ENCODE results near the gene CNGB1. TPM values are rescaled to one million over a fixed set of nuclear protein-coding genes. Genes with fewer than 3 reads are reported as not detected.
"Not testable (repeated sequence)": the region's sequence is repeated elsewhere in the genome, so short reads cannot be mapped to it uniquely, and the experiment has no call there.

CNGB1 gene
- total RNA-seq, 2 experiments from 2014 or later, result not detected

DNA sequence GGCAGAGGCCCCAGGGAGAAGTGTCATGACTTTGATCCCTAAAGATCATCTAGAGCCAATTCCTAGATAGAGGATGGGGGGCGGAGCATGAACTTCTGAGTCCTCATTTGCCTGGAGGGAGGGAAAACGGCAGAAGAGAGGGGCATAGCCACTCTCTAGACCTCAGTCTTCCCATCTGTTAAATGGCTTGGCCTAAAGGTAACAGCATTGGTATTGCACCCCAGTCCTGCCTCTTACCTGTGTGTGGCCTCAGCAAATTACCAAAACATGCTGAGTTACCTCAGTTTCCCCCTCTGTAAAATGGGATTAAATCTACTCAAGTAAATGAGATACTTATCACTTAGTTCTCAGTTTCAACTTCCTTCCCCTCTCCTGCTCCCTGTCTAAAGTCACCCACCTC lies 47.5 kb downstream of the CNGB1 start:
- Mint-ChIP-seq H3K4me1 (no peaks in the 10 kb centered on the region), H3K27ac (no peak overlapping the region), H3K4me3 (no peak overlapping the region), H3K9me3 (no peaks in the 10 kb centered on the region), H3K27me3 (peaks cover 6% of the 10 kb centered on the region), H3K36me3 (ENCODE audit: low read depth) (no peaks in the 10 kb centered on the region)
- CTCF ChIA-PET, result no interaction called here
- POLR2A ChIA-PET, result no interaction called here
- no peak for DNase-seq

DNA sequence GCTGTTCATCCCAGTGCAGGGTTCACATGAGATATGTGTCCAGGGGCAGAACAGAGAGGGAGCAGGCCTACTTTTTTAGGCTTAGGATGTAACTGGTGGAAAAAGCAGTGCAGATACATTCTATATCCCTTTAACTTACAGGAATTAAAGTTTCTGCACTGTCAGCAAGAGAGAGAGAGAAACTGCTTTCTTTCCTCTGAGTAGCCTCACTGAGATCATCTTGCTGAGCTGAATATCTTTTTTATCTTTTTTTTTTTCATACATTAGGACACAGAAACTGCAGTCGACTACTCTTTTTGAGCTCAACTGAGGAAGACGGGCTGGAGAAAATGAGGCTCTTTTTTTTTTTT lies 50.1 kb downstream of the CNGB1 start:
- POLR2A ChIA-PET, result no interaction called here
- DNase-seq, result no peak

DNA sequence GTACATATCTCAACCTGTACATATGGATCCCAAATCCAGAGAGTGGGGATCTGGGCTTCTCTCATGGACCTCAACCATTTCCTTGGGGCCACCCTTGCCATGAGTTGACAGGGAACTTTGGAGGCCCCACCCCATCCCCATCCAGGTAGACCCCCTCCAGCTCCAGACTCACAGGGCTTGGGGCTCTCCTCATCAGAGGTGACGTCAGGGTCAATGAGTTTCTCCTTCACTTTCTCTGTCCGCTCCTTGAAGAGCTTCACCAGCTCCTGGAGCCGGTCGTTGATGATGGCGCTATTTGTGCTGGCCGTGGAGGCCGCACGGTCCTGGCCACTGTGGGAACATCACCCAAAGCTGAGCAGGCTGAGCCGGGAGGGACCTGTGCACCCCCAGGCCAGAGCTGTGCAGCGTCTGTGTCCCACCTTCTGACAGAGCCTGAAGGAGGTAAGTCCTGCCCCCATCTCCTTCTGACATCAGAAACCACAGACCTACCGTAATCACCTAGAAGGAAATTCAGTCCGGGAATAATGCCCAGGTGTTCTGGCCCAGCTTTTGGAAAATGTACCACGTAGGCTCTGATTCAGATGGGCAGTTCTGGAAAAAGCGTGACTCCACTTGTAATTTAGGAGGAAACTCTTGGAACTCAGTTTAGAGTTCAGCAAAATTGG lies 50.6 kb downstream of the CNGB1 start:
- H3K27me3 Mint-ChIP-seq, result no peaks in the 10 kb centered on the region
- POLR2A ChIA-PET, result no interaction called here
- H3K27ac Mint-ChIP-seq, result no peak overlapping the region
- H3K36me3 Mint-ChIP-seq (ENCODE audit: low read depth), result no peaks in the 10 kb centered on the region
- H3K4me1 Mint-ChIP-seq, result no peaks in the 10 kb centered on the region
- no peak overlapping the region for H3K4me3 Mint-ChIP-seq
- CTCF ChIA-PET, result no interaction called here
- no peaks in the 10 kb centered on the region for H3K9me3 Mint-ChIP-seq
- DNase-seq, result no peak

More for the DNA sequence above, 50.1 kb downstream of the CNGB1 start:
- no peaks in the 10 kb centered on the region for H3K27me3 Mint-ChIP-seq
- H3K4me1 Mint-ChIP-seq, result no peaks in the 10 kb centered on the region
- no peak overlapping the region for H3K27ac Mint-ChIP-seq
- CTCF ChIA-PET, result no interaction called here
- H3K4me3 Mint-ChIP-seq, result no peak overlapping the region
- H3K9me3 Mint-ChIP-seq, result no peaks in the 10 kb centered on the region
- no peaks in the 10 kb centered on the region for H3K36me3 Mint-ChIP-seq (ENCODE audit: low read depth)

DNA sequence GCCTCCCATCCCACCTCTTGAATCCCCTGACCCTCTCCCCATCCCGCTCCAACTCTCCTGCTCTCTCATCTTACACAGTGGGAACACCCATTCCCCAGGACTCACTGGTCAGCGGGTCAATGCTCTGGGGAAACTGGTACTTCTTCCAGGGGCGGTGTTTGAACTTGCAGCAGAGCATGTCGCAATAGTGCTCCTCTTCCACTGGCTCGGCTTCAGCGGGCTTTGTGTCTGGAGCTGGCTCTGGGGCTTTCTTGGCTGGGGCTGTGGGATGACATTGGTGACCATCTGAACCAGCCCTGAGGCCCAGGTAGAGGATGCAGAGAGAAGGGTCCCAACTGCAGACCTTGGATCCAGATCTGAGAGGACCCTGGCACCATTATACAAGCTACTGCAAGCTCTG lies 51.9 kb downstream of the CNGB1 start:
- no peak for DNase-seq
- H3K4me1 Mint-ChIP-seq, result no peaks in the 10 kb centered on the region
- no peaks in the 10 kb centered on the region for H3K27me3 Mint-ChIP-seq
- POLR2A ChIA-PET, result no interaction called here
- no peaks in the 10 kb centered on the region for H3K36me3 Mint-ChIP-seq (ENCODE audit: low read depth)
- CTCF ChIA-PET, result no interaction called here
- H3K27ac Mint-ChIP-seq, result no peak overlapping the region
- H3K4me3 Mint-ChIP-seq, result no peak overlapping the region
- no peaks in the 10 kb centered on the region for H3K9me3 Mint-ChIP-seq

DNA sequence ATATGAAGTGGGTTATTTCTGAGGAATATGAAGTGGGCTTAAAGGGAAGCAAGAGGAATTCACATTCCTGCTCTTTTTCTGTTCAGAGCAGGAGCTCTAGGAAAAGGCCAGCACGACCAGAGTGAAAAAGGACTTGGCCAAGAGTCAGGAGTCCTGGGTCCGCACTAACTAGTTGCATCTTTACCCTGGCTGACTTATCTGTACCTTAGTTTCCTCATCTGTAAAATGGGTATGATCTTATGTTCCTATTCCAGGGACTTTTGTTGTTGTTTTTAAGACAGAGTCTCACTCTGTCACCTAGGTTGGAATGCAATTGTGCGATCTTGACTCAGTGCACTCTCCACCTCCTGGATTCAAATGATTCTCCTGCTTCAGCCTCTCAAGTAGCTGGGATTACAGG lies 52.5 kb downstream of the CNGB1 start:
- no peak for DNase-seq
- H3K4me3 Mint-ChIP-seq, result no peak overlapping the region
- no peak overlapping the region for H3K27ac Mint-ChIP-seq
- no peaks in the 10 kb centered on the region for H3K4me1 Mint-ChIP-seq
- POLR2A ChIA-PET, result no interaction called here
- no peaks in the 10 kb centered on the region for H3K27me3 Mint-ChIP-seq
- H3K9me3 Mint-ChIP-seq, result no peaks in the 10 kb centered on the region
- H3K36me3 Mint-ChIP-seq (ENCODE audit: low read depth), result no peaks in the 10 kb centered on the region
- CTCF ChIA-PET, result no interaction called here

DNA sequence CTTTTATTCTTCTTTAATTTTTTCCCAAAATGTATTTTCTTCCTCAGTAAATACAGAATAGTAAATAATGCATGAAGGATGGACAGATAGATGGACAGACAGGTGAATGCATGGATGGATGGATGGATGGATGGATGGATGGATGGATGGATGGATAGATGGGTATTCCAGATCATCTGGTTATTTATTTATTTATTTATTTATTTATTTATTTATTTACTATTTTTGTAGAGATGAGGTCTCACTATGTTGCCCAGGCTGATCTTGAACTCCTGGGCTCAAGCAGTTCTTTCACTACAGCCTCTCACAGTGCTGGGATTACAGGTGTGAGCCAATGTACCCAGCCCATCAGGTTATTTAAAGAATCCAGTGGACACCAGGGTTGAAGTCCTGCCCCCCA lies 53.0 kb downstream of the CNGB1 start:
- H3K4me1 Mint-ChIP-seq; H3K36me3 Mint-ChIP-seq (ENCODE audit: low read depth); CTCF ChIA-PET; H3K9me3 Mint-ChIP-seq; H3K27ac Mint-ChIP-seq; H3K27me3 Mint-ChIP-seq; DNase-seq; POLR2A ChIA-PET; H3K4me3 Mint-ChIP-seq: not testable (repeated sequence)

DNA sequence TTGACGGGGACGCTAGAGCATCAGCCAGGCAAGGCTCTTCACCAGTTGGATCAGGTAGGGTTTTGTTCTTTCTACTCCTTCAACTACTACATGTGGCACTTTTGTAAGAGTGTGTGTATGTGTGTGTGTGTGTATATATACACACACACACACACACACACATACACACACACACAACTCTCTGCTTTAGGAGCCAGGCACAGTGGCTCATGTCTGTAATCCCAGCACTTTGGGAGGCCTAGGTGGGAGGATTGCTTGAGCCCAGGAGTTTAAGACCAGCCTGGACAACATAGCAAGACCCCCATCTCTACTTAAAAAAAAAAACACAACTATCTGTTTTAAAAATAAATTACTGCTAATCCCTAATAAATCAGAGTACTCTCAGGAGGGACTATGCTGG lies 53.4 kb downstream of the CNGB1 start:
- H3K27me3 Mint-ChIP-seq; CTCF ChIA-PET; H3K9me3 Mint-ChIP-seq; H3K27ac Mint-ChIP-seq; POLR2A ChIA-PET; DNase-seq; H3K36me3 Mint-ChIP-seq (ENCODE audit: low read depth); H3K4me3 Mint-ChIP-seq; H3K4me1 Mint-ChIP-seq: not testable (repeated sequence)

DNA sequence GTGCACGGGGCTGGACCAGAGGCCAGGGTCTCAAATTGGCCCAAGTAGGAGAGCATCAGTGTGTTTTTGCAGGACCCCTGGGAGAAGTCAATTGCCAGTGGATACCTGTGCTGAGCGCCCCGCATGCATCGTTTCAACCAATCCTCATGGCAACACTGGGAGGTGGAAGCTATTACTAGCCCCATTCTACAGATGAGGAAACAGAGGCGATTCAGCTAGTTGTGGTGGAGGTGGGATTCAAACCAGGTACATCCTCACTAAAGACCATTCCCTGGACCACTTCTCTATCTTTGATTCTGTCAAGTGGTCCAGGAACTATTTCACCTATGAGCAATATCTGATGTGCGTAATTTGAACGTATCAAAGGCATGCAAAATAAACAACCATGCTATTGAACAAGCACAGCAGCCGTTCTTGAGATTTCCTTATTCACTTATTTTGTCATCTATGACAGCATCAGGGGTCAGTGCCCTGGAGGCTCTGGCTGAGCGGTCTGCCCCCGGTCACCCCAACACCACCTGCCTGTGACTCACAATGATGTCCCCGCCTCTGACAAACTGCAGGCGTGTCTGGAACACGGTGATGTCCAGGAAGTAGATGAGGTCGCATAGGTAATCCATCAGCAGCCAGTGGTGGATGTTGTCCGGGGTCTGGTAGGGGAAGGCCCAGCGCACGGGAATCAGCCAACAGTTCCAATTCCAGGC lies 54.0 kb downstream of the CNGB1 start:
- Mint-ChIP-seq H3K27me3 (peaks cover 3% of the 10 kb centered on the region), H3K36me3 (ENCODE audit: low read depth) (no peaks in the 10 kb centered on the region), H3K9me3 (no peaks in the 10 kb centered on the region), H3K4me3 (no peak overlapping the region), H3K27ac (no peak overlapping the region), H3K4me1 (no peaks in the 10 kb centered on the region)
- ChIA-PET POLR2A (no interaction called here), CTCF (no interaction called here)
- no peak for DNase-seq

DNA sequence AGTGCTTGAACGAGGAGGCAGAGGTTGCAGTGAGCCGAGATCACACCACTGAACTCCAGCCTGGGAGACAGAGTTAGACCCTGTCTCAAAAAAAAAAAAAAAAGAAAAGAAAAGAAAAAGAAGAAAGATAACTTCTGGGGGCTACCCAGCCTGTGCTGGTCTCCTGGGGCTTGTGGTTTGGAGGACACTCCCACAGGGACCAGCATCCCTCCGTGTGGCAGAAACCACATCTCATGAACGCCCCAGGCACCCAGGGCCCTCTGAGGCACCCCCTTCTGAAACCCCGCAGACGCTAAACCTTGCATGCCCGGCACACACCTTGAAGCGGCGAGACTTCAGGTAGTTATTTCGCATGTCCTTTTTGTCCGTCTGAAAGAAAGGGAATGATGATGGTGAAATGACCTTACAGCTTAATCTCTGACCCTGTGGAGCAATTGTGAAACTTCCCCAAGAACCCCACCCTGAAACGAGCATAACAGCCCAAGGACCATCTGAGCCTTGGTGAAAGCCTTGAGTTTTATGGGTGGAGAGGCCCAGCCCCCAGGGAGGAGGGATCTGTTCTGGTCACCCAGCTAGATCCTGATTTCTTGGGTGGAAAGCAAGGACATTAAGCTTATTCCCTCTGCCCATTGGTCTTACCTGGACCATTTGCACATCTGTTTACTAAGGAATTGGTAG lies 55.0 kb downstream of the CNGB1 start:
- CTCF ChIA-PET, result no interaction called here
- Mint-ChIP-seq H3K9me3 (no peaks in the 10 kb centered on the region), H3K4me1 (no peaks in the 10 kb centered on the region), H3K36me3 (ENCODE audit: low read depth) (no peaks in the 10 kb centered on the region), H3K27me3 (peaks cover 3% of the 10 kb centered on the region), H3K27ac (no peak overlapping the region), H3K4me3 (no peak overlapping the region)
- no peak for DNase-seq
- POLR2A ChIA-PET, result no interaction called here

DNA sequence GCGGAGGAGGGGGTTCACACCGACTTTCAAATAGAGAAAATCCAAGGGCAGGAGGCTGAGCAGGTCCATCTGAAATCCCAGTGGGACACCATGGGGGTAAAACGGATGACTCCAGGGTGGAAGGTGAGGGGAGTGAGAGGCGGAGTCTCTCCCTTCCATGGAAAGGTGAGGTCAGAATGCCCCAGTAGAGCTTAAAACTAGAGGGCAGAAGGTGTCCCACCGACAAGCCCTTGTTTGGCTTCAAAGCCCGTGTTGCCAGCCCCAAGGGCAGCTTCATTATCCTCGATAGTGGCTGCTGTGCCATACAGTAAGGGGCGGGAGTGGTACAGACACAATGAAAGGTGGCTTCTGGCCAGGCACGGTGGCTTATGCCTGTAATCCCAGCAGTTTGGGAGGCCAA lies 55.7 kb downstream of the CNGB1 start:
- no peak overlapping the region for H3K27ac Mint-ChIP-seq
- POLR2A ChIA-PET, result no interaction called here
- no peaks in the 10 kb centered on the region for H3K4me1 Mint-ChIP-seq
- peaks cover 3% of the 10 kb centered on the region for H3K27me3 Mint-ChIP-seq
- no peak for DNase-seq
- H3K36me3 Mint-ChIP-seq (ENCODE audit: low read depth), result no peaks in the 10 kb centered on the region
- no peak overlapping the region for H3K4me3 Mint-ChIP-seq
- no peaks in the 10 kb centered on the region for H3K9me3 Mint-ChIP-seq
- CTCF ChIA-PET, result no interaction called here

DNA sequence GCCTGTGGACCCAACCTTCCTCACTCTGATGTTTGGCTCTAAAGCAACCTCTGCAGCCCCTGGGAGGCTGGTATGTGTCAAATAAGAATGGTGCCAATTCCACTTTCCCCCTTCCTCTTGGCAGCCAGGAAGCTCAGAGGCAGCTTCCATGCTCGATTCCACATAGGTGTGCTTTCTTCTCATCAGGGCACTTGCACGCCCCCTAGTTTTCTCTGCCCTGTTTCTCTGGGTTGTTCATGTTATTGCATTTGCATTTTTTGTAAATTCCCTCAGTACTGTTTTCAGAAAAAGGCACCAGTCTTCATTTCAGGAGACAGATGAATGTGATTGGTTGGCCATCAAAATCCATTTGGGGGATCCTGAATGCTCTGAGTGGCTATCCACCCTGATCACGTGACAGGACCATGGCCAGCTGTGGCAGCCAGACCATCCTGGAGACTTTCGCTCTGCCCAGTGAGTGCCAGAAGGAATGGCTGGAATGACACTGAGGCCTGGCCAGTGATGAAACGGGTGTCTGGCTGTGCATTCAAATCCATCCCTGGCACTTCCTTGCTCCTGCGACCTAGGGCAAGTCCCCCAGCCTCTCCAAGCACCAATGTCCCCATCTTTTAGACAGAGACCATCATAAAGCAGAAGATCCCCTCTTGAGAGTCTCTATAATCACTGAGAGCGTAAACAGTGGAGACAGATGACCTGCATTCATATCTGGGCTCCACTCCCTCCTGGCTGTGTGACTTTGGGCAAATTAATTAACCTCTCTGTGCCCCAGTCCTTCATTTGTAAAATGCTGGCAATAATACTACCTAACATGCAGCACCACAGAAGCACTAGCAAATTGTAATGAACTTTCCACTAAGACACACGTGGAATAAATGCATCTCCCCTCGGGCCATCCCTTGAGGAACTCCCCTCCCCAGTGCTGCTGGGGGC lies 56.4 kb downstream of the CNGB1 start:
- no peaks in the 10 kb centered on the region for H3K36me3 Mint-ChIP-seq (ENCODE audit: low read depth)
- H3K27me3 Mint-ChIP-seq, result peaks cover 3% of the 10 kb centered on the region
- no peaks in the 10 kb centered on the region for H3K4me1 Mint-ChIP-seq
- POLR2A ChIA-PET, result no interaction called here
- no peak for DNase-seq
- no peaks in the 10 kb centered on the region for H3K9me3 Mint-ChIP-seq
- H3K4me3 Mint-ChIP-seq, result no peak overlapping the region
- CTCF ChIA-PET, result no interaction called here
- no peak overlapping the region for H3K27ac Mint-ChIP-seq

DNA sequence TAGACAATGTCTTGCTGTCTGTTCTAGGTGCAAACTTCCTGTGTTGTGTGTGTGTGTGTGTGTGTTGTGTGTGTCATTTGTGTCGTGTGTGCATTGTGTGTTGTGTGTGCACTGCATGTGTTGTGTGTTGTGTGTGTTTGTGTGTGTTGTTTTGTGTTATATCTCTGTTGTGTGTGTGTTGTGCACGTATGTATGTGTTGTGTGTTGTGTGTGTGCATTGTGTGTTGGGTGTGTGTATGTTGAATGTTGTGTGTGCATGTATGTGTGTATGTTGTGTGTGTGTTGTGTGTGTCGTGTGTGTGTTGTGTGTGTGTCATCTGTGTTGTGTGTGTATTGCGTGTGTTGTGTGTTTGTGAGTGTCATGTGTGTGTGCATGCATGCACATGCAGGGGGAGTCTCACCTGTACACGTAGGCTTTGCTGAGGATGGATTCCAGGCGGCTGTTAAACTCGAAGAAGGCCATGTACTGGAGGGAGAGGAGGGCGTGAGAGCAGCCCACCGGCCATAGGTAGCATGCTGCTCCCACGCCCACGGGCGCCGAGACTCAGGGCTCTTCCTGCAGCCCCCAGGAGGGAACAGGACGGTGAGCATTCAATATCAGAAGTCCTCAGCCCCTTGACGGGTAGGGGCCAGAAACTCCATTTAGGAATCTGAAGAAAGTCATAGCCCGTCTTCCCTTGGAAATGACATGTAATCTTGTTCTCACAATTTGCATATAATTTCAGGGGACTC lies 58.2 kb downstream of the CNGB1 start:
- ChIA-PET POLR2A (interaction anchor here (0.6 kb wide), 1 partner anchor 12 kb away, joined by 3 read pairs; no protein-coding TSS in a partner anchor), CTCF (no interaction called here)
- no peak overlapping the region for H3K4me3 Mint-ChIP-seq

DNA sequence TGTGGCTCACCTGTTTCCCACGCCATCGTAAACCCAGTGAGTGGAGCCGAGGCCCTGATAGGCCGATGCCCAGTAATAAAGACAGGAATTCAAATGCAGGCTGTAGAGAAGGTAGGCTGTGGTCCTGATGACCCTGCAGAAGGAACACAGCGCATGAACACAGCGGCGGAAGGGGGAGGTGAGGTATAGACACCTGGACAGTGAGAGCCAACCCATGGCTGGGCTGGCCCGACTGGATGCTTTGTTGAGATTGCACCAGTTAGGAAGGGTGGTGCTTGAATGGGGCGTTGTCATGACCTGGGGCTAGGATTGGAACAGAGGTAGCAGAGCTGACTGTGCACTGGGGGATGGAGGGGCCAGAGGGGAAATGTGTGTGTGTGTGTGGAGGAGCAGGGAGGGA lies 59.2 kb downstream of the CNGB1 start:
- H3K36me3 Mint-ChIP-seq (ENCODE audit: low read depth), result no peaks in the 10 kb centered on the region
- ChIA-PET CTCF (no interaction called here), POLR2A (no interaction called here)
- H3K4me1 Mint-ChIP-seq, result no peaks in the 10 kb centered on the region
- H3K4me3 Mint-ChIP-seq, result no peak overlapping the region
- peaks cover 3% of the 10 kb centered on the region for H3K27me3 Mint-ChIP-seq
- no peak for DNase-seq
- no peak overlapping the region for H3K27ac Mint-ChIP-seq
- H3K9me3 Mint-ChIP-seq, result no peaks in the 10 kb centered on the region

More for the DNA sequence above, 58.2 kb downstream of the CNGB1 start:
- Mint-ChIP-seq H3K4me1 (no peaks in the 10 kb centered on the region), H3K36me3 (ENCODE audit: low read depth) (no peaks in the 10 kb centered on the region), H3K27me3 (peaks cover 3% of the 10 kb centered on the region), H3K9me3 (no peaks in the 10 kb centered on the region), H3K27ac (no peak overlapping the region)
- no peak for DNase-seq
